ENCODE results near the gene EVI2A.

Gene EVI2A

DNA sequence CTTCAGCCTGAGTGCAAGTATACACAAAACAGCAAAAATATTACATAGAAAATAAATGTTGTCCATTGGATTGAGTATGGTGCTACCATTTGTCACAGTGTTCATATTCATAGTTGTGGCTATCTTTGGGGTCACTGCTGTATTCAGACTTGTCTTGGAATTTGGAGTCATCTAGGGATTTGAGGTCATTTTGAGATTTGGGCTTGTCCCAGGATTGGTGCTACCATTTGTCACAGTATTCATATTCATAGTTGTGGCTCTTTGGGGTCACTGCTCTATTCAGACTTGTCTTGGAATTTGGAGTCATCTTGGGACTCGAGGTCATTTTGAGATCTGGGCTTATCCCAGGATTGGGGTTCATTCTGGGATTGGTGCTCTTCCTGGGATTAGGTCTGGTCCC is 49.2 kb downstream of the EVI2A start:
- no peak for DNase-seq

DNA sequence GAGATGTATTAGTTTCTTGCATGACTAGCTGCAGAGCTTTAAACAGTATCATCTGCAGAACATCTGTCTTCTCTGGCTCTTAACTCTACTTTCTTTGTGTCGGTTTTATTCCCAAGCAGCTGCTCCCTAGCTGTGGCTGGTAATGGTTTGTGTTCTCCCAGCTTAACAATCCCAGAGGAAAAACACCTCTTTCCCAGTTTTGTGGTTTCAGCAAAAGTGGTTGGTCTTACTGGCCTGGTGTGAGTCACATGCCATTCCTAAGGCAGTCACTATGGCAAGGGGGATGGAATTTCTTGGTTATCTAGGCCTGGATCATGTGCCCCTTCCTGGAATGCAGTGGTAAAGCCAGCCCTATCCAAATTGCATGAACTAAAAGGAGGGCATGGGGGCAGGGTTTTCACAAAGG is 51.8 kb downstream of the EVI2A start:
- peak; percentile 77 to 90 for DNase-seq

DNA sequence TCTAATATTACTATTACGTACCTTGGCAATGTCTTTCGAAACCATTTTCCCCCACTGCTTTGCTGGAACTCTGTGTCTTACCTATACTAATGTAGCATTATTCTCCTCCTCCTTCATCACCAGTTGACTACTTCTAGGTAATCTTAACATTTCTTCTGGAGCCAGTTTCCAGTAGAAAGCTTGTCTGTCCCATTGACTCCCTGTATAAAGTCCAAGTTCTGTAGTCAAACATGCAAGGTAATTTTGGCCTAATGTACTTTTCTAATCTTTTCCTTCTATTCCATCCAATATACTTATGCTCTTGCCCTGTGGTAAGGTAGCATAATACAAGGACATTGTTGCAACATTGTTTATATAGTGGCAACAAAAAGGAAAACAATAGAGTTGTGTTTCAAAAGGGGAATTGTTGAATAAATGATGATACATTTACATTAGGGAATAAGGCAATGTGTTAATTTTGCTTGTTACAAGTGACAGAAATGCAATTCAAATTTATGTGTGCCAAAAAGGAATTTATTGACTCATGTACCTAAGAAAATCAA is 52.3 kb downstream of the EVI2A start:
- DNase-seq = peak in 1 of 2 experiments; percentile 40
